Activated T-cell treated with anti-CD3 and anti-CD28 coated beads for 24 hours (primary cell): ENCODE measurements around the gene PCYT2.

Experiments used
- DNase-seq: peaks from one replicate; pipeline ENCODE4 v3.0.0-alpha.2; 2020; ENCODE audit warnings: low read depth

Gene PCYT2

GRCh38 chr17:81912441-81913309, 1.5 kb upstream of the PCYT2 start:
- no peak for DNase-seq

GRCh38 chr17:81911969-81912368, 770 bp upstream of the PCYT2 start:
- DNase-seq, result no peak

GRCh38 chr17:81910840-81911276, 341 bp downstream of the PCYT2 start:
- DNase-seq, result no peak

GRCh38 chr17:81909966-81910839, 996 bp downstream of the PCYT2 start:
- DNase-seq, result no peak

- no peak for DNase-seq
Measured at GRCh38 chr17:81909231-81909630, 2.0 kb downstream of the PCYT2 start.

GRCh38 chr17:81908793-81909192, 2.4 kb downstream of the PCYT2 start:
- no peak for DNase-seq

GRCh38 chr17:81907219-81908145, 3.7 kb downstream of the PCYT2 start:
- no peak for DNase-seq

GRCh38 chr17:81906476-81907218, 4.6 kb downstream of the PCYT2 start:
- no peak for DNase-seq

GRCh38 chr17:81905993-81906392, 5.2 kb downstream of the PCYT2 start:
- DNase-seq, result no peak

GRCh38 chr17:81905424-81905875, 5.7 kb downstream of the PCYT2 start:
- DNase-seq, result no peak

- no peak for DNase-seq
Measured at GRCh38 chr17:81904600-81905423, 6.4 kb downstream of the PCYT2 start.

GRCh38 chr17:81903896-81904599, 7.2 kb downstream of the PCYT2 start:
- no peak for DNase-seq

GRCh38 chr17:81903415-81903831, 7.8 kb downstream of the PCYT2 start:
- DNase-seq, result no peak

GRCh38 chr17:81902653-81903414, 8.4 kb downstream of the PCYT2 start:
- no peak for DNase-seq

- DNase-seq, result no peak
Measured at GRCh38 chr17:81902023-81902652, 9.1 kb downstream of the PCYT2 start, which contains the start of gene NPB. Gene NPB (plus strand): TSS chr17:81902238. CDS start chr17:81902278, 40 bp downstream.

GRCh38 chr17:81901167-81902022, 9.8 kb downstream of the PCYT2 start:
- no peak for DNase-seq

- DNase-seq, result no peak
Measured at GRCh38 chr17:81900181-81900820, 10.9 kb downstream of the PCYT2 start.
